HepG2 (cell line): ENCODE data around the gene NTM. TPM values are rescaled to one million over a fixed set of nuclear protein-coding genes. Genes with fewer than 3 reads are reported as not detected.

Source experiments
- ETV5 ChIP-seq: IDR thresholded peaks from 2 replicates; pipeline ENCODE4 v1.6.1; 2018; ENCODE audit warnings: missing biosample characterization, missing genetic modification reagents, inconsistent platforms, borderline replicate concordance
- MYNN ChIP-seq: sonication (generic); formaldehyde crosslinking; IDR thresholded peaks from 2 replicates; pipeline ENCODE4 v1.4.0; 2020; ENCODE audit warnings: mild to moderate bottlenecking, low read depth, missing genetic modification reagents
- PPARG ChIP-seq: conservative IDR thresholded peaks from 2 replicates; pipeline ENCODE4 v1.6.1; 2016; ENCODE audit warnings: missing biosample characterization, missing genetic modification reagents
- ZBTB40 ChIP-seq, 2 experiments: fragments of 450-650 bp in 1 of 2; sonication (generic) in 1 of 2; formaldehyde crosslinking in 1 of 2; IDR thresholded peaks; 2 replicates each; pipeline versions ENCODE4 v1.6.1 to v1.8.0; 2016 to 2022; ENCODE audit warnings: antibody characterized with exemption in 1 of 2, mild to moderate bottlenecking in 1 of 2, missing genetic modification reagents in 1 of 2
- ZNF207 ChIP-seq: fragments of 450-650 bp; IDR thresholded peaks from 2 replicates; pipeline ENCODE4 v1.6.1; 2016; ENCODE audit warnings: antibody characterized with exemption, borderline replicate concordance
- polyA plus RNA-seq, 8 experiments: library from polyadenylated mRNA; depleted of rRNA in 3 of 8; stranded (reverse) in 7 of 8; unstranded in 1 of 8; fragments of >200 nt; fragmentation: Illumina TruSeq in 4 of 8; extraction: Trizol in 4 of 8; gene quantifications; 2 replicates each; pipeline versions ENCODE4 v1.2.1 to v1.2.3, GENCODE V29; 2011 to 2016; ENCODE audit warnings: low read depth in 4 of 8, missing spikeins in 1 of 8, mixed read lengths in 1 of 8; ENCODE audit not compliant: insufficient read depth in 1 of 8
- total RNA-seq, 5 experiments: library from RNA; depleted of rRNA; stranded (reverse); fragments of >200 nt; fragmentation: Illumina TruSeq; extraction: Trizol; gene quantifications; 2 replicates each; pipeline ENCODE4 v1.2.3, GENCODE V29; 2016; ENCODE audit warnings: low read depth in 1 of 5
- TF ChIP-seq, protein P1 (sequence below): sonication (generic); formaldehyde crosslinking; conservative IDR thresholded peaks from 2 replicates; pipeline ENCODE4 v1.4.0; 2020; ENCODE audit warnings: missing genetic modification reagents
- TF ChIP-seq, protein P2 (sequence below): sonication (generic); IDR thresholded peaks from 2 replicates; pipeline ENCODE4 v1.6.1; 2016; ENCODE audit warnings: low read depth, borderline replicate concordance

Gene NTM
- total and polyA plus RNA-seq, 2 of the 13 experiments (the other 11 are each of a cell fraction or from before 2014, with no cell fraction given): not detected

- no peak for TF ChIP-seq ZBTB40 (IDR thresholded peaks at IDR 0.05)
- no peak for TF ChIP-seq ZBTB40 (CRISPR knock-in tag; IDR thresholded peaks at IDR 0.05)
- TF ChIP-seq MYNN (CRISPR knock-in tag): no peak
- TF ChIP-seq, protein P1, sequence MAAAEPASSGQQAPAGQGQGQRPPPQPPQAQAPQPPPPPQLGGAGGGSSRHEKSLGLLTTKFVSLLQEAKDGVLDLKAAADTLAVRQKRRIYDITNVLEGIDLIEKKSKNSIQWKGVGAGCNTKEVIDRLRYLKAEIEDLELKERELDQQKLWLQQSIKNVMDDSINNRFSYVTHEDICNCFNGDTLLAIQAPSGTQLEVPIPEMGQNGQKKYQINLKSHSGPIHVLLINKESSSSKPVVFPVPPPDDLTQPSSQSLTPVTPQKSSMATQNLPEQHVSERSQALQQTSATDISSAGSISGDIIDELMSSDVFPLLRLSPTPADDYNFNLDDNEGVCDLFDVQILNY (CRISPR knock-in tag): no peak
- no peak for TF ChIP-seq ZNF207
- no peak for TF ChIP-seq PPARG (CRISPR knock-in tag)
- TF ChIP-seq, protein P2, sequence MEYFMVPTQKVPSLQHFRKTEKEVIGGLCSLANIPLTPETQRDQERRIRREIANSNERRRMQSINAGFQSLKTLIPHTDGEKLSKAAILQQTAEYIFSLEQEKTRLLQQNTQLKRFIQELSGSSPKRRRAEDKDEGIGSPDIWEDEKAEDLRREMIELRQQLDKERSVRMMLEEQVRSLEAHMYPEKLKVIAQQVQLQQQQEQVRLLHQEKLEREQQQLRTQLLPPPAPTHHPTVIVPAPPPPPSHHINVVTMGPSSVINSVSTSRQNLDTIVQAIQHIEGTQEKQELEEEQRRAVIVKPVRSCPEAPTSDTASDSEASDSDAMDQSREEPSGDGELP: no peak
- no peak for TF ChIP-seq ETV5 (CRISPR knock-in tag)
Observed at GRCh38 chr11:132260636-132261035, 890.2 kb downstream of the NTM start (continued).
